B cell (primary cell): ENCODE results near the gene LAMA2. TPM values are rescaled to one million over a fixed set of nuclear protein-coding genes. Genes with fewer than 3 reads are reported as not detected.

Experiments
- ATAC-seq: fragments of 200-7000 bp; cut with Tn5 transposase; one replicate; pipeline ENCODE4 v1.10.0; 2021; ENCODE audit warnings: low read depth, mild to moderate bottlenecking, moderate number of reproducible peaks, moderate library complexity
- CTCF ChIA-PET: fragments of 350-600 bp; sonication (Branson Sonifier 250); formaldehyde crosslinking; loops from one replicate; lab custom pipeline; 2021; ENCODE audit warnings: antibody characterized with exemption, inconsistent platforms; lab: Charles Lee
- POLR2A ChIA-PET: fragments of 350-600 bp; sonication (Branson Sonifier 250); formaldehyde crosslinking; loops from one replicate; lab custom pipeline; 2021; ENCODE audit warnings: antibody characterized with exemption; lab: Charles Lee
- DNase-seq: peaks from one replicate; pipeline ENCODE4 v3.0.0; 2013
- H2AFZ ChIP-seq: 2 replicates; pipeline ENCODE4 v1.6.1; 2012; ENCODE audit warnings: mild to moderate bottlenecking, low read depth, low read length; ENCODE audit not compliant: insufficient read depth, poor library complexity, severe bottlenecking
- H3K27ac ChIP-seq, 2 donors: 1 replicate in 1 of 2; 2 replicates in 1 of 2; pipeline ENCODE4 v1.5.1; 2012 to 2013; ENCODE audit warnings: low read length in 2 of 2, mild to moderate bottlenecking in 2 of 2, moderate library complexity in 1 of 2
- H3K27me3 ChIP-seq, 4 experiments: fragments of 200-600 bp in 1 of 4; sonication (generic) in 1 of 4; replicated peaks in 1 of 4; 1 replicate in 2 of 4; 2 replicates in 2 of 4; pipeline versions ENCODE4 v1.6.1 to v1.7.0; 2013 to 2016; ENCODE audit warnings: low read length in 3 of 4, mild to moderate bottlenecking in 2 of 4, mixed read lengths in 1 of 4, moderate library complexity in 1 of 4; ENCODE audit not compliant: insufficient read depth in 4 of 4, control insufficient read depth in 3 of 4; ENCODE audit errors: control extremely low read depth in 1 of 4
- H3K36me3 ChIP-seq, 2 experiments: replicated peaks in 1 of 2; 1 replicate in 1 of 2; 2 replicates in 1 of 2; pipeline versions ENCODE4 v1.6.1 to v1.7.1; 2013; ENCODE audit warnings: low read length in 1 of 2; ENCODE audit not compliant: insufficient read depth in 2 of 2, control insufficient read depth in 1 of 2; ENCODE audit errors: control extremely low read depth in 1 of 2, extremely low read depth in 1 of 2
- H3K4me1 ChIP-seq, 2 donors: fragments of 200-600 bp in 1 of 2; sonication (generic) in 1 of 2; 1 replicate in 1 of 2; 2 replicates in 1 of 2; pipeline versions ENCODE4 v1.5.1 to v1.6.1; 2013 to 2017; ENCODE audit warnings: low read length in 2 of 2; ENCODE audit not compliant: control insufficient read depth in 2 of 2, insufficient read depth in 2 of 2
- H3K4me2 ChIP-seq: replicated peaks from 2 replicates; pipeline ENCODE3; 2012; ENCODE audit warnings: mild to moderate bottlenecking, low read depth, low read length; ENCODE audit not compliant: poor library complexity, severe bottlenecking
- H3K4me3 ChIP-seq, 5 experiments: fragments of 200-600 bp in 1 of 5; sonication (generic) in 1 of 5; 1 replicate in 3 of 5; 2 replicates in 2 of 5; pipeline versions ENCODE4 v1.5.1 to v1.7.0; 2011 to 2016; ENCODE audit warnings: low read length in 4 of 5, mild to moderate bottlenecking in 4 of 5, low read depth in 2 of 5, control low read depth in 1 of 5, moderate library complexity in 1 of 5; ENCODE audit not compliant: insufficient read depth in 1 of 5; ENCODE audit errors: control extremely low read depth in 1 of 5, extremely low read depth in 1 of 5
- H3K79me2 ChIP-seq: fragments of 200-600 bp; sonication (generic); one replicate; pipeline ENCODE4 v1.6.0; 2016; ENCODE audit warnings: low read length; ENCODE audit not compliant: control insufficient read depth, insufficient read depth
- H3K9ac ChIP-seq: fragments of 200-600 bp; sonication (generic); 2 replicates; pipeline ENCODE4 v1.6.1; 2017; ENCODE audit warnings: mild to moderate bottlenecking, low read length, moderate library complexity
- H3K9me3 ChIP-seq, 3 donors: one replicate each; pipeline versions ENCODE4 v1.6.1 to v1.7.1; 2013; ENCODE audit warnings: low read length in 2 of 3; ENCODE audit not compliant: control insufficient read depth in 2 of 3, insufficient read depth in 1 of 3; ENCODE audit errors: control extremely low read depth in 1 of 3
- H4K20me1 ChIP-seq: 2 replicates; pipeline ENCODE4 v1.6.0; 2012; ENCODE audit warnings: mild to moderate bottlenecking, low read length; ENCODE audit not compliant: insufficient read depth, control insufficient read depth, poor library complexity, severe bottlenecking
- H3K27ac Mint-ChIP-seq: one replicate; pipeline ENCODE4 v1.8.0; 2021; ENCODE audit warnings: mixed read lengths
- H3K27me3 Mint-ChIP-seq: one replicate; pipeline ENCODE4 v1.8.0; 2021; ENCODE audit warnings: mixed read lengths
- H3K4me1 Mint-ChIP-seq: one replicate; pipeline ENCODE4 v1.8.0; 2021; ENCODE audit warnings: mixed read lengths
- H3K4me3 Mint-ChIP-seq: one replicate; pipeline ENCODE4 v1.8.0; 2021; ENCODE audit warnings: mixed read lengths
- H3K9me3 Mint-ChIP-seq: one replicate; pipeline ENCODE4 v1.8.0; 2022; ENCODE audit warnings: mixed read lengths; ENCODE audit not compliant: insufficient read depth
- EZH2 ChIP-seq: IDR thresholded peaks from 2 replicates; pipeline ENCODE4 v1.6.1; 2012; ENCODE audit warnings: borderline replicate concordance, low read depth, mild to moderate bottlenecking, moderate library complexity, low read length; ENCODE audit not compliant: insufficient read depth, poor library complexity, severe bottlenecking
- WGBS: methylation state at CpG from one replicate; pipeline ENCODE4 v1.1.5; 2013; ENCODE audit warnings: missing lambda C conversion rate; ENCODE audit not compliant: insufficient coverage; 5-methylcytosine and 5-hydroxymethylcytosine counted together
- intact Hi-C: fragments of 100-400 bp; cut with micrococcal nuclease; formaldehyde crosslinking; loops from one replicate; pipeline ENCODE4 v1.10.0; 2022
- polyA plus RNA-seq: library from polyadenylated mRNA; depleted of rRNA; stranded (reverse); fragments of >200 nt; gene quantifications from 2 replicates; pipeline ENCODE4 v1.2.3, GENCODE V29; 2012
- total RNA-seq, 2 donors: library from RNA; stranded (reverse); fragments of 120-200 nt in 1 of 2; gene quantifications; 1 replicate in 1 of 2; 2 replicates in 1 of 2; pipeline versions ENCODE4 v1.2.3 to v1.2.4, GENCODE V29; 2013 to 2022
- TF ChIP-seq, protein P1 (sequence below): fragments of 200-600 bp; IDR thresholded peaks from one replicate; pipeline ENCODE4 v1.8.0; 2022; ENCODE audit warnings: antibody characterized with exemption, mild to moderate bottlenecking

LAMA2 gene
- total and polyA plus RNA-seq, 2 donors (not counting 1 experiment from before 2014, with no cell fraction given): 0.16 TPM; not detected in 1

DNA sequence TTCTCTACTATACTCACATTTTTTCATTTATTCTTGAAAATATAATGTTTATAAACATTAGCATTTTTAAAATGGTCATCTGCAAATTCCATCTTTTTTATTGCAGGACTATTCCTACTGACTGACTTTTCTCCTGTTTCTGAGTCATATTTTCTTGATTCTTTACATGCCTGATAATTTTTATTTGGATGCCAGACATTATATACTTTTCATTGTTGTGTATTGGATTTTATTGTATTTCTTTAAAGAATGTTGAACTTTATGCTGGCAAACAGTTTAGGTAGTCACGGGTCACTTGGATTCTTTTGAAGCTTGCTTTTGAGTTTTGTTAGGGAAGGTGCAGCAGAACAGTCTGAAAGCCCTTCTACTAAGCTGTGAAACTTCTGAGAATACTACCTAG lies 423.9 kb downstream of the LAMA2 start:
- DNase-seq (no peak), ATAC-seq (no peak)
- ChIA-PET POLR2A (no interaction called here), CTCF (no interaction called here)
- Mint-ChIP-seq H3K4me1 (no peaks in the 10 kb centered on the region), H3K27ac (no peak overlapping the region), H3K9me3 (no peaks in the 10 kb centered on the region), H3K27me3 (peaks cover 3% of the 10 kb centered on the region), H3K4me3 (no peak overlapping the region)
- no peak overlapping the region for H2AFZ ChIP-seq
- H3K27ac ChIP-seq: no peak overlapping the region
- H3K79me2 ChIP-seq: no peaks in the 10 kb centered on the region
- H3K27me3 ChIP-seq: no peaks in the 10 kb centered on the region
- H3K9ac ChIP-seq: no peak overlapping the region
- TF ChIP-seq, protein P1, sequence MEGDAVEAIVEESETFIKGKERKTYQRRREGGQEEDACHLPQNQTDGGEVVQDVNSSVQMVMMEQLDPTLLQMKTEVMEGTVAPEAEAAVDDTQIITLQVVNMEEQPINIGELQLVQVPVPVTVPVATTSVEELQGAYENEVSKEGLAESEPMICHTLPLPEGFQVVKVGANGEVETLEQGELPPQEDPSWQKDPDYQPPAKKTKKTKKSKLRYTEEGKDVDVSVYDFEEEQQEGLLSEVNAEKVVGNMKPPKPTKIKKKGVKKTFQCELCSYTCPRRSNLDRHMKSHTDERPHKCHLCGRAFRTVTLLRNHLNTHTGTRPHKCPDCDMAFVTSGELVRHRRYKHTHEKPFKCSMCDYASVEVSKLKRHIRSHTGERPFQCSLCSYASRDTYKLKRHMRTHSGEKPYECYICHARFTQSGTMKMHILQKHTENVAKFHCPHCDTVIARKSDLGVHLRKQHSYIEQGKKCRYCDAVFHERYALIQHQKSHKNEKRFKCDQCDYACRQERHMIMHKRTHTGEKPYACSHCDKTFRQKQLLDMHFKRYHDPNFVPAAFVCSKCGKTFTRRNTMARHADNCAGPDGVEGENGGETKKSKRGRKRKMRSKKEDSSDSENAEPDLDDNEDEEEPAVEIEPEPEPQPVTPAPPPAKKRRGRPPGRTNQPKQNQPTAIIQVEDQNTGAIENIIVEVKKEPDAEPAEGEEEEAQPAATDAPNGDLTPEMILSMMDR: no peak
- TF ChIP-seq EZH2: no peak
- intact Hi-C loops: no loop called here
- H3K4me2 ChIP-seq: no peak overlapping the region
- H3K9me3 ChIP-seq: no peaks in the 10 kb centered on the region
- H3K4me1 ChIP-seq: no peaks in the 10 kb centered on the region
- no peaks in the 10 kb centered on the region for H3K36me3 ChIP-seq
- H4K20me1 ChIP-seq: no peaks in the 10 kb centered on the region
- no peak overlapping the region for H3K4me3 ChIP-seq
- 80% methylated on average over 1 of the region's 1 CpG for WGBS

DNA sequence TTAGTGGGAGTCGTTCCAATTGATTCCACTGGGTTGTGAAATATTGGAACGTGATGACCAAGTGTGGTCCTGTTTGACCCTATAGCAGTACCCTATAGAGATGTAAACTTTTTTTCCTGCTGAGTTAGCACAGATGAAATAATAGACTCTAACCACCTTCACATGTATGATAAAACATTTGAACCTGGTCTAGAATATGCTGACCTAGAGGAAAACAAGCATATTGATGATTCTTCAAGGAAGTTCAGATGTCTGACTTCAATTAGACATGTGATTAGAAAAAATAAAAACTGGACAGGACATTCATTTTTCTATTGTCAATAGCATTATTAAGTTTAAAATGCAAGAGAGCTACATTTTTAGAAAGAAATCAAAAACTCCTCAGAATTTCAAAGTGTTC lies 424.9 kb downstream of the LAMA2 start:
- no peak for DNase-seq
- no peak overlapping the region for H2AFZ ChIP-seq
- H3K36me3 ChIP-seq: no peaks in the 10 kb centered on the region
- H3K9me3 ChIP-seq: no peaks in the 10 kb centered on the region
- H3K4me2 ChIP-seq: no peak overlapping the region
- Mint-ChIP-seq H3K27ac (no peak overlapping the region), H3K27me3 (peaks cover 3% of the 10 kb centered on the region), H3K4me3 (no peak overlapping the region), H3K4me1 (no peaks in the 10 kb centered on the region), H3K9me3 (no peaks in the 10 kb centered on the region)
- WGBS: 83% methylated on average over 1 of the region's 2 CpGs
- no peak overlapping the region for H3K27ac ChIP-seq
- no peaks in the 10 kb centered on the region for H3K27me3 ChIP-seq
- H3K4me3 ChIP-seq: no peak overlapping the region
- no peaks in the 10 kb centered on the region for H3K4me1 ChIP-seq
- TF ChIP-seq, protein P1: no peak
- TF ChIP-seq EZH2: no peak
- POLR2A ChIA-PET: no interaction called here
- no peak for ATAC-seq
- intact Hi-C loops: no loop called here
- no peaks in the 10 kb centered on the region for H4K20me1 ChIP-seq
- CTCF ChIA-PET: no interaction called here
- no peaks in the 10 kb centered on the region for H3K79me2 ChIP-seq
- no peak overlapping the region for H3K9ac ChIP-seq
